GM20431 (cell line): ENCODE results near the gene CADM4.
"Not testable (repeated sequence)": the region's sequence is repeated elsewhere in the genome, so short reads cannot be mapped to it uniquely, and the experiment has no call there.

Experiments
- in situ Hi-C: fragments of 300-500 bp; cut with MseI, MboI; formaldehyde crosslinking; loops from one replicate; pipeline ENCODE4 v1.15.0; 2020; ENCODE audit warnings: low sequenced_read_pairs; ENCODE audit not compliant: unreplicated experiment

CADM4 gene

DNA sequence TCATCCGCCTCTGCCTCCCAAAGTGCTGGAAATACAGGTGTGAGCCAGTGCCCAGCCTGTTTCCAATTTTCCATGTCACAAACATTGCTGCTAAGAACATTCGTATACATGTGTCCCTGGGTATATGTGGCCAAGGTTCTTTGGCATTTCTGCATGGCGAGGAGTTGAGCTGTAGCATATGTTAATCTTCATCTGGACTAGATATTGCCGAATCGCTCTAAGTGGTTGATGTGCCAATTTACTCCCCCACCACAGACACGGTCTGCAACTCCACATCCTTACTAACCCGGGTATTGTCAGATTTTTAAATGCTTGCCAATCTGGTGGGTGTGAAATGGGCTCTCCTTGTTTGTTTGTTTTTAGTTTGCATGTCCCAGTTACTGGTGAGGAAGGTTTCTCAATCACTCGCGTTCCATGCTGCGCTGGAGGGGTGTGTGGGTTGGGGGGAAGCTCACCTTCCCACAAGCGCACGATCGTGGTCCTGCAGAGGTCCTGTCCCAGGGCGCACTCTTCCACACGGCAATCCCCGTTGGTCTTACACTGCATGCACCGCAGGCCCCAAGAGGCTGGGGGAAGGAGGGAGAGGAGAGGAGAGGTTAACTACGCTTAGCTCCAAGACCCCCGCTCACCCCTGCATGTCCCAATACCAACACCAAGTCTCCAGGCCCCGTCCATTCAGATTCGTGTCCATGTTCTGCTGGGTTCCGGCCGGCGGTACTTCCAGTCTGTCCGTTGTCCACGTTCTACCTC is 27.7 kb upstream of the CADM4 start:
- in situ Hi-C loops: no loop called here

DNA sequence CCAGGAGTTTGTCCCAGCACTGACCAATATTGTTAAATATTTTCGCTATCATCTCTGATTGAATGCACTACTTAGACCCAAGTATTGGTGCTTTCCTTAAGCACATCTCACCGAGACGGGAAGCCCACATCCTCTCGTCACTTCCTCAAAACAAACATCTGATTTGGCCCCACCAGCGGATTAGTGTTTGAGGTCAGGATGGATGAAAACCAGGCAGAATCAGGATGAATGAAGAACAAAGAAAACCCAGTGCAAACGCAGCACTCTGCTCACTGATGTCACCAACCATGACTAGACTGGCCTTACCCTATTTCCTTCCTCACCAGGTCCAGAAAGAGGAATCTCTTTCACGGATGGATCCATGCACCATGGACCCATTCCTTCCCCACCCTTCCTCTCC is 24.4 kb upstream of the CADM4 start:
- in situ Hi-C loops: no loop called here

GRCh38 chr19:43662487-43662886 is 22.8 kb upstream of the CADM4 start:
- in situ Hi-C loops: no loop called here

DNA sequence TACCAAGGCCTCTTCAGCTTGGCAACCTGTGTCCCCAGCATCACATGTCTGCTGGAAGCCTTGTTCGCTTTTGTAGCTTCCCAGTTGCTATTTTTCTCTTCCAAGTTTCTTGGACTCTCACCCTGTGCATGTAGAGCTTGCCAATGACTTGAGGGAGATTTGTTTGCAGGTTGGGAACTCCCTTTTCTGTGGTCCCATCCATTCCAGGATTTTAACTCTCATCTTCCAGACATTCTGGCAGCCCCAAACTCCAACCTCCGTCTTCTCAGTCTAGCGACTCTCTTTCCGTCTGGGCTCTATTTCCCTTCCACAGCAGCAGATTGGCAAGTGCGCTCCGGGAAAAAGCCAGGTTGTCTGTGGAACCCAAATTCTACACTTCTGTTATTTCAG is 21.3 kb upstream of the CADM4 start:
- in situ Hi-C loops: no loop called here

DNA sequence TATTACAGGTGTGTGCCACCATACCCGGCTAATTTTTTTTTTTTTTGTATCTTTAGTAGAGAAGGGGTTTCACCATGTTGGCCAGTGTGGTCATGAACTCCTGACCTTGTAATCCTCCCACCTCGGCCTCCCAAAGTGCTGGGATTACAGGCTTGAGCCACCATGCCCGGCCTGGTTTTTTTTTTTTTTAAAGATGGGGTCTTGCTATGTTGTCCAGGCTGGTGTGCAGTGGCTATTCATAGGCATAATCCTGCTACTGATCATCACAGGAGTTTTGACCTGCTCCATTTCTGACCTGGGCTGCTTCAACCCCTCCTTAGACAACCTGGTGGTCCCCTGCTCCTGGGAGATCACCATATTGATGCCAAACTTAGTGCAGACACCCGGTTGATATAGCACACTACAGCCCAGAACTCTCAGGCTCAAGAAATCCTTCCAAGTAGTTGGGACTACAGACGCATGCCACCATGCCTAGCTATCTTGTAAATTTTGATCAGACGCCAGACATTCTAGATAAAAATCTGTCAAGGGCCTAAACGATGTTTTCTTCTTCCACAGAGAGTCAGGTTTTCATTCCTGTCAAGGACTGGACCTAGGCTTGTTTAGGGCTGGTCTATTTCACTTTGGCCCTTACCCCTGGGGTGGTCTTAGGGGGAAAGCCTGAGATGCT is 20.8 kb upstream of the CADM4 start:
- in situ Hi-C loops: no loop called here

DNA sequence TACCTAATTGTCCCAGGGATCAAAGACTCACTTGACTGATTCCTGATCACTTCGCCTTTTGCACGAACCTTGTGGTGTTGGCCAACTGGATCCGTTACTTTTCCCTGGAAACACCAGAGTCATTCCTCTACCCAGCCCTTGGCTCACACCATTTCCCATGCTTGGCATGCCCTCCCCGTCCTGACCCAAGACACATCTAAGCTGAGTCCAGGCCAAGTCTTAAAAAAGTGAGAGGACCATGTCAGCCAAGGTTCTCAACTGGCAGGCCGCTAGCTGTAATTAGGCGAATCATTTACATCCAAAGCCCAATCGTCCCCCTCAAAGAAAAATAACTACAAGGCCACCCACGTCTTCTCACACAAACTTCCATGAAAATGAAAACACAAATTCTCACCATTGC is 18.8 kb upstream of the CADM4 start:
- in situ Hi-C loops: no loop called here

- in situ Hi-C loops: no loop called here
These were observed 18.4 kb upstream of the CADM4 start for GRCh38 chr19:43658001-43658400.

DNA sequence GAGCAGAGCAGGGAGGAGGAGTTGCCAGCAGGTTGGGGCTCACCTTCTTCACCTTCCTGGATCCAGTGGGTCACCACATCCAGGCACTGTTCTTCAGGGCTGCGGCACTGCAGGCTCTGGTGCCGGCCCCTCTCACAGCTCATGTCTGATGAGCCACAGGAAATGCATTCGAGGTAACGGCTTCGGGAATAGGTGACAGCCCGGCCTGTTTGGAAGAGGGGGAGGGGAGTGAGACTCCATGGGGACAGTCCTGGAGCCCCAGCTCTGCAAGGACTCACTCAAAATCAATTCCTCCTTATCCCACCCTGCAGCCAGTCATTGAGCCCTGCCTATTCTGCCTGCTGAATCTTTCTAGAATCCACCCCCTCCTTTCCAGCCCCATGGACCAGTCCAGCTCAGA is 16.8 kb upstream of the CADM4 start:
- in situ Hi-C loops: no loop called here

DNA sequence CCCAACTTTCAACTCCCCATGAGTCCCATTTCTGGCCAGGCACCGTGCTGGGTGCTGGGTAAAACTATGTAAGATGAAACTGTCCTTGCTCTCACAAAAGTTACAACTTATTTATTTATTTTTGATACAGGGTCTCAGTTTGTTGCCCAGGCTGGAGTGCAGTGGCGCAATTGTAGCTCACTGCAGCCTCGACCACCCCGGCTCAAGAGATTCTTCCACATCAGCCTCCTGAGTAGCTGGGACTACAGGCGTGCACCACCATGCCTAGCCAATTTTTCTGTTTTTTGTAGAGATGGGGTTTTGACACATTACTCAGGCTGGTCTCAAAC is 12.9 kb upstream of the CADM4 start:
- in situ Hi-C loops: no loop called here

DNA sequence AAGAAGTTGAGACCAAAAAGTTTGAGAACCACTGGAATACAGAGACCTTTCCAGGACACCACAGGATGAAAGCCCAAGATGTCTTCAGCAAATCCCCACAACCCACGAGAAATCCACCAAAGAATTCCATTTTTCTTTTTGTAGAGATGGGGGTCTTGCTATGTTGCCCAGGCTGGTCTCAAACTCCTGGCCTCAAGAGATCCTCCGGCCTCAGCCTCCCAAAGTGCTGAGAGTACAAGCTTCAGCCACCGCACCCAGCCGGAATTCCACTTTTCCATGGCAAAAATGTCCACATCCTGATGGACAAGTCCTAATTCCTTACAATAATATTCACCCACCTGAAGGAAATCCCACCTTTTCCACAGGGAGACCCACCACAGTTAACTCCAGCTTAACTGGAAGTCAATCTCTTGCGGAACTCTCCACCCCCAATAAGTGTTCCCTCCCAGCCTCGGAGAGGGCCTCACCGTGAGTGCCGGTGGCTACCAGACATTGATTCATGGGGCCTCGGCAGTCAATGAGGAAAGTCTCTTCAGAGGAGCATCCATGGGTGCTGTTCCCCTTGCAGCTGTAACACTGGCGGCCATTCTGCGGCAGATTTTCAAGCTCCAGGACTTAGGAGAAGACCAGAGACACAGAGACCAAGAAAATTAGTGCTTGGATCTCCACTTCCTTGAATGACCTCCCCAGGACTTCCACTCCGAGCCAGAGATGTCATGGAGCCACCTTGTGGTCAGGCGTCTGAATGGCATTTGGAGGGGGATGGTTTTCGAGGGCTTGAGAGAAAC is 12.3 kb upstream of the CADM4 start:
- in situ Hi-C loops: no loop called here

- in situ Hi-C loops: not testable (repeated sequence)
These were observed 10.6 kb upstream of the CADM4 start for GRCh38 chr19:43650276-43650675.

DNA sequence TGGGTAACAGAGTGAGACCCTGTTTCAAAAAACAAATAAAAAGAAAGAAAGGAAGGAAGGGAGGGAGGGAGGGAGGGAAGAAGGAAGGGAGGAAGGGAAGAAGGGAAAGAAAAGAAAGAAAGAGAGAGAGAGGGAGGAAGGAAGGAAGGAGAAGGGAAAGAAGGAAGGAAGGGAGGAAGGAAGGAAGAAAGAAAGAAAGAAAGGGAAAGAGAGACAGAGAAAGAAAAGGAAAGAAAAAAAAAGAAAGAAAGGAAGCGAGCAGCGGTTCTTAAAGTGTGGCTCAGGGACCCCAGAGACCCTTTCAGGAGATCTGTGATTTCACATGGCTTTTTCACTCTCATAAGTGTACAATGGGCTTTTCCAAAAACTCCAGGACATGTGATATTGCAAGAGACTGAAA is 9.9 kb upstream of the CADM4 start:
- in situ Hi-C loops: no loop called here

DNA sequence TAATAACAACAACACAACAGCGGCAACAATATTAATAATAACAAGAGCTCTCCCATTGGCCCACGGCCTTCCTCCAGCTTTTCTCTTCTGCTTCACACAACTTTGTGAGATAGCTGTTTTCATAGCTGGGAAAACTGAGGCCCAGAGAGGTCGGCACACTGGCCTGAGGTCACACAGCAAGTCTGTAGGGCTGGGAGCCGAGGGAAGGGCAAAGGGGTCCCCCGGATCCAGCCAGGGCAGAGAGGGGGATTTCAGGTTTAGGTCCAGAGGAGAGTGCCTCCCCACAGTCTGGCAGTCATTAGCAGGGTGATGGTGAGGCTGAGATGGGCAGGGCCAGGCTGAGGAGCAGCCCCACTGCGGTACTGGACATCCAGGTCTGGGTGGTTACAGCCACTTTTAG is 9.0 kb upstream of the CADM4 start:
- in situ Hi-C loops: no loop called here

- in situ Hi-C loops: no loop called here
These were observed 4.5 kb upstream of the CADM4 start for GRCh38 chr19:43644181-43644580.

DNA sequence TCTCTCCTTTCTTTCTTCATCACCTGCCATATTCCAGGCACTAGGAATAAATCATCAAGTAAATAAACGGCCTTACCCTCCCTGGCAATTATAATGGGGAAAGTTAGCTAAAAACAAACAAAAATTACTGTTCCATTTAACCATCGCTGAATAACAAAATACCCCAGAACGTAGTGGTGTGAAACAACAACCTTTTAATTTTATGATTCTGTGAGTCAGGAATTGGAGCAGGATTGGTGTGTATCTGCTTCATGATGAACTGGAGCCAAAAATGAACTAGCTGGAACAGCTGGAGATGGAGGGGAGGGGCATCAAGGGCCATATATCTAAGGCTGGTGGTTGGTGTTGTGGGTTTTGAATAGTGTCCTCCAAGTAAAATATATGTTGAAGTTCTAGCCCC is 3.7 kb upstream of the CADM4 start:
- in situ Hi-C loops: no loop called here

DNA sequence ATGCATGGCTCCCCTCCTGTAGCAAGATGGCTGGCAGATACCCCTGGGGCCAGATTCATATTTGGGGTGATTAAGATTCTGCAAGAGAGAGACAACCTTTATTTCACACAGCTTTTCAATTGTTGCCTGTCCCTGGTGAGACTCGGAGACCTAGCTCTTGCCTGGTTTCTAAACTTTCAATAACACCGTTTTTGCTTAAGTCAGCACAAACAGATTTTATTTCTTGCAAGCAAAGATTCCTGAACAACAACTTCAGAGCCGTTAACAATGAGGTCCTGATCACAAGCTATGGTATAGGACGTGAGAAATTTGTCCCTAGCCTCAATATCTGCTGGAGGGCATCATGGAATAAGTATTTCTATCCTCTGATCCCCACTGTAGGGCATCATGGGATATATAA is 2.9 kb upstream of the CADM4 start:
- in situ Hi-C loops: no loop called here

DNA sequence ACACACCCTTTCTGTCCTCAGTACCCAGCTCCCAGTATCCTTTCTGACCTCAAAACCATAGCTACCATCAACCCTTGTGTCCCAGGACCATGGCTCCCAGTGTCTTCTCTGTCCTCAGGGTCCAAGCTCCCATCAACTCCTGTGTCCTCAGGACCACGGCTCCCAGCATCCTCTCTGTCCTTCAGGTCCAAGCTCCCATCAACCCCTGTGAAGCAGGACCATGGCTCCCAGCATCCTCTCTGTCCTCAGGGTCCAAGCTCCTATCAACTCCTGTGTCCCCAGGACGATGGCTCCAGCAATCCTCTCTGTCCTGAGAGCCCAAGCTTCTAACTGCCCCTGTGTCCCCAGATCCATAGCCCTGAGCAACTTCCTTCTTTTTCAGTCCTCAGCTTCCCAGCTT is 1.7 kb upstream of the CADM4 start:
- in situ Hi-C loops: no loop called here

DNA sequence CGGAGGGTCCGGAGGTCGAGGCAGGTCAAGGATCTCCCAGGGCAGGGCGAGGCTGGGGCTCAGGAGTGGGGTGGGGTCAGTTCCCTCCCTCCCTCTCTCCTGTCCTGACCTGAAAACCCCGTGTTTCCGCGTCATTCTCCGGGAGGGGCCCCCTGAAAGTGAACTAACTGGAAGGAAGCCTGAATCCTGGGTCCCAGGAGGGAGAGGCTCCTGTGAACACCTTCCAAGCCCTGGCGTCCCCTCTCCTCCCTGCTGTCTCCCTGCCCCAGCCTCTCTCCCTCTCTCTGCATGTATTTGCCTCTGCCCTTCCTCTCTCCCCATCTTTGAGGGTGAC is 741 bp upstream of the CADM4 start:
- in situ Hi-C loops: no loop called here

GRCh38 chr19:43638995-43639518 is 593 bp downstream of the CADM4 start:
- in situ Hi-C loops: no loop called here

DNA sequence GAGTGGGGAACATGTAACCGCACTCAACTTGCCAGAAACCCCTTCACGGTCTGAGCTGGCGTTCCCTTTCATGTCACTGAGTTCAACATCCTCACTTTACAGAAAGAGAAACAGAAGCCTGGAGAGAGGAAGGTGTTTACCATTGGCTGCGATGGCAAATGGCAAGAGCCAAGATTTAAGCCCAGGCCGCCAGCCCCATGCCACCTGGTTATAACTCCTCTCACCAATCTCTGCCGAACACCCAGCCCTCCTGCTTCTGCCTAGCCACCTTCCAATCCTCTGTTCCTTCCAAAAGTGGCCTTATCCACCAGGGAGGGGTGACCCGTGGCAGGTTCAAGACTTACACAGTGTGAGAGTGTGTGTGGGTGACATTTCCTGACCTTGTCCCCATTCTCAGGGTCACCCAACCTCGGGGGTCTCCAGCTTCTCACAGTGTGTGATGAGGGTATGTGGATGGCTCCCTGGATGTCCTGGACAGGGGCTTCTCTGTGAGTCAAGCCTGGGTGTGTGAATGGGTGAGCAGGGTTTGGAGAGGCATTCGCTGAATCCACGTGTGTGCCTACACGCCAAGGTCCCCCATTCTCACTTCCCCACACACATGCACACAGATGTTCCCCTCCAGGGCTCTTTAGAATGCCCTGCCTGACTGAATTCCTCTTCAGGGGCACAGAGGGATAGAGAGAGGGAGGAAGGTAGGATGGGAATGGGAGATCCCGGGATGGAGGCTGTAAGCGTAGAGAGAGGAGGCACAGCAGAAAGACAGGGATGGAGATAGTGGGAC is 1.2 kb downstream of the CADM4 start:
- in situ Hi-C loops: no loop called here
